ENCODE measurements around the gene BCAS3.

BCAS3 gene

GRCh38 chr17:61084260-61084659 lies 406.6 kb downstream of the BCAS3 start:
- H3K36me3 ChIP-seq (replicated peaks), result no peaks in the 10 kb centered on the region
- DNase-seq, result no peak
- H3K4me3 ChIP-seq (ENCODE audit: low read depth, low read length), result no peak overlapping the region
- no peak overlapping the region for H3K27ac ChIP-seq
- no peaks in the 10 kb centered on the region for H3K27me3 ChIP-seq (replicated peaks)
- in situ Hi-C loops (cut with HindIII; ENCODE audit: low pct_ligation_motif_present, low sequenced_read_pairs), result no loop called here
- TF ChIP-seq CTCF (IDR thresholded peaks at IDR 0.05; ENCODE audit: low read depth, low read length, missing control alignments), result no peak

- H3K36me3 ChIP-seq (replicated peaks), result no peaks in the 10 kb centered on the region
- no peak overlapping the region for H3K4me3 ChIP-seq (ENCODE audit: low read depth, low read length)
- in situ Hi-C loops (cut with HindIII; ENCODE audit: low pct_ligation_motif_present, low sequenced_read_pairs), result no loop called here
- no peaks in the 10 kb centered on the region for H3K27me3 ChIP-seq (replicated peaks)
- H3K27ac ChIP-seq, result no peak overlapping the region
- DNase-seq, result no peak
- no peak for TF ChIP-seq CTCF (IDR thresholded peaks at IDR 0.05; ENCODE audit: low read depth, low read length, missing control alignments)
These were observed 409.4 kb downstream of the BCAS3 start for GRCh38 chr17:61087024-61087423.

GRCh38 chr17:61088556-61088955 lies 410.9 kb downstream of the BCAS3 start:
- H3K27me3 ChIP-seq (replicated peaks), result no peaks in the 10 kb centered on the region
- in situ Hi-C loops (cut with HindIII; ENCODE audit: low pct_ligation_motif_present, low sequenced_read_pairs), result no loop called here
- no peak overlapping the region for H3K27ac ChIP-seq
- no peaks in the 10 kb centered on the region for H3K36me3 ChIP-seq (replicated peaks)
- no peak for TF ChIP-seq CTCF (IDR thresholded peaks at IDR 0.05; ENCODE audit: low read depth, low read length, missing control alignments)
- no peak overlapping the region for H3K4me3 ChIP-seq (ENCODE audit: low read depth, low read length)
- DNase-seq, result no peak

GRCh38 chr17:61091096-61091495 lies 413.4 kb downstream of the BCAS3 start:
- in situ Hi-C loops (cut with HindIII; ENCODE audit: low pct_ligation_motif_present, low sequenced_read_pairs), result no loop called here
- H3K4me3 ChIP-seq (ENCODE audit: low read depth, low read length), result no peak overlapping the region
- H3K27ac ChIP-seq, result no peak overlapping the region
- DNase-seq, result no peak
- no peaks in the 10 kb centered on the region for H3K36me3 ChIP-seq (replicated peaks)
- no peak for TF ChIP-seq CTCF (IDR thresholded peaks at IDR 0.05; ENCODE audit: low read depth, low read length, missing control alignments)
- no peaks in the 10 kb centered on the region for H3K27me3 ChIP-seq (replicated peaks)

- no peak for DNase-seq
- no peak overlapping the region for H3K4me3 ChIP-seq (ENCODE audit: low read depth, low read length)
- no peak for TF ChIP-seq CTCF (IDR thresholded peaks at IDR 0.05; ENCODE audit: low read depth, low read length, missing control alignments)
- H3K27ac ChIP-seq, result no peak overlapping the region
- in situ Hi-C loops (cut with HindIII; ENCODE audit: low pct_ligation_motif_present, low sequenced_read_pairs), result no loop called here
- H3K27me3 ChIP-seq (replicated peaks), result no peaks in the 10 kb centered on the region
- H3K36me3 ChIP-seq (replicated peaks), result no peaks in the 10 kb centered on the region
These were observed 420.1 kb downstream of the BCAS3 start for GRCh38 chr17:61097781-61098180.

- in situ Hi-C loops (cut with HindIII; ENCODE audit: low pct_ligation_motif_present, low sequenced_read_pairs), result no loop called here
- no peak overlapping the region for H3K4me3 ChIP-seq (ENCODE audit: low read depth, low read length)
- no peaks in the 10 kb centered on the region for H3K27me3 ChIP-seq (replicated peaks)
- no peak for DNase-seq
- no peak for TF ChIP-seq CTCF (IDR thresholded peaks at IDR 0.05; ENCODE audit: low read depth, low read length, missing control alignments)
- no peaks in the 10 kb centered on the region for H3K36me3 ChIP-seq (replicated peaks)
- no peak overlapping the region for H3K27ac ChIP-seq
These were observed 428.7 kb downstream of the BCAS3 start for GRCh38 chr17:61106354-61106753.

Measured in brain microvascular endothelial cell (primary cell).